Muscle layer of duodenum (tissue), 2 donors: ENCODE data around the gene NMT2.

Experiments used
- H3K27ac ChIP-seq: one replicate; pipeline ENCODE4 v1.7.0; 2013; ENCODE audit warnings: mild to moderate bottlenecking, low read length
- H3K27me3 ChIP-seq: one replicate; pipeline ENCODE4 v1.7.0; 2013; ENCODE audit warnings: low read depth, mild to moderate bottlenecking, control low read depth, low read length
- H3K36me3 ChIP-seq, 2 donors: one replicate each; pipeline ENCODE4 v1.7.0; 2013; ENCODE audit warnings: low read length in 2 of 2, control low read depth in 1 of 2, mild to moderate bottlenecking in 1 of 2; ENCODE audit not compliant: insufficient read depth in 2 of 2, control insufficient read depth in 1 of 2
- H3K4me1 ChIP-seq, 2 donors: one replicate each; pipeline ENCODE4 v1.7.0; 2013; ENCODE audit warnings: low read length in 2 of 2, mild to moderate bottlenecking in 2 of 2, control low read depth in 1 of 2, moderate library complexity in 1 of 2; ENCODE audit not compliant: insufficient read depth in 2 of 2, control insufficient read depth in 1 of 2
- H3K4me3 ChIP-seq, 2 donors: one replicate each; pipeline ENCODE4 v1.7.0; 2013; ENCODE audit warnings: low read length in 2 of 2, low read depth in 1 of 2, mild to moderate bottlenecking in 1 of 2
- H3K9me3 ChIP-seq, 2 donors: one replicate each; pipeline ENCODE4 v1.7.0; 2013; ENCODE audit warnings: low read length in 2 of 2, control low read depth in 1 of 2, mild to moderate bottlenecking in 1 of 2; ENCODE audit not compliant: control insufficient read depth in 1 of 2
- donor health status: healthy.

The NMT2 gene

DNA sequence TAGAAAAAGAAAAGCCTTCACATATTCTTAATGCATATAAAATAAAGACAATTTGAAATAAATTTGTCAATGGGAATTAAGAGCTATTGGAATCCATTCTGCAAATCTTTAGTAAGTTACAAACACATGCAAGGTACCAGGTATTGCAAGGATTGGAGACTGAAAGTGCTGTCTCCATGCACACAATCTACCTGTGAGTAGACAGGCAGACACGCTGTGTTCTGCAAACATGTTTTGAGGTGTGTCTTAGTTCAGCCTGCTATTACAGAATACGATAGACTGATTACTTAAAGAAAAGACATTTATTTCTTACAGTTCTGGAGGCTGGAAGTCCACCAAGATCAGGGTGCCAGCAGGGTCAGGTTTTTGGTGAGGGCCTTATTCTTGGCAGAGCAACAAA is 10.0 kb downstream of the NMT2 start:
- H3K27ac ChIP-seq, result no peak overlapping the region
- no peaks in the 10 kb centered on the region for H3K36me3 ChIP-seq
- H3K27me3 ChIP-seq, result no peaks in the 10 kb centered on the region
- H3K4me3 ChIP-seq, result no peak overlapping the region
- no peaks in the 10 kb centered on the region for H3K9me3 ChIP-seq
- no peaks in the 10 kb centered on the region for H3K4me1 ChIP-seq

DNA sequence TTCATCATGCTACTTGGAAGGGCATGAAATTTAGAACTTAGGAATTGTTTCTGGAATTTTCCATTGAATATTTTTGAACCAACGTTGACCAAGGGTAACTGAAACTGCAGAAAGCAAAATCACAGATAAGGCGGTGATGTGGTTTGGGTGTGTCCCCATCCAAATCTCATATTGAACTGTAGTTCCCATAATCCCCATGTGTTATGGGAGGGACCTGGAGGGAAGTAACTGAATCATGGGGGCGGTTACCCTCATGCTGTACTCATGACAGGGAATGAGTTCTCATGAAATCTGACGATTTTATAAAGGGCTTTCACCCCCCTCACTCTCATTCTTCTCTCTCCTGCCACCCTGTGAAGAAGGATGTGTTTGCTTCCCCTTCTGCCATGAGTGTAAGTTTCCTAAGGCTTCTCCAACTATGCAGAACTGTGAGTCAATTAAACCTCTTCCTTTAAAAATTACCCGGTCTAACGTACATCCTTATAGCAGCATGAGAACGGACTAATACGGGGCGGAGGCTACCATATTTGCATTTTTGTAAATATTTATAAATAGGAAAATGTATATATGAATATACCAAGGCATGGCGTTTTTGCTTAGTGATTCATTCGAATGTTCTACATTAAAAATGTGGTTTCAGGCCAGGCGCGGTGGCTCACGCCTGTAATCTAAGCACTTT is 12.4 kb downstream of the NMT2 start:
- H3K27ac ChIP-seq, result no peak overlapping the region
- no peaks in the 10 kb centered on the region for H3K9me3 ChIP-seq
- H3K4me3 ChIP-seq, result no peak overlapping the region
- no peaks in the 10 kb centered on the region for H3K27me3 ChIP-seq
- no peaks in the 10 kb centered on the region for H3K36me3 ChIP-seq
- H3K4me1 ChIP-seq, result no peaks in the 10 kb centered on the region

DNA sequence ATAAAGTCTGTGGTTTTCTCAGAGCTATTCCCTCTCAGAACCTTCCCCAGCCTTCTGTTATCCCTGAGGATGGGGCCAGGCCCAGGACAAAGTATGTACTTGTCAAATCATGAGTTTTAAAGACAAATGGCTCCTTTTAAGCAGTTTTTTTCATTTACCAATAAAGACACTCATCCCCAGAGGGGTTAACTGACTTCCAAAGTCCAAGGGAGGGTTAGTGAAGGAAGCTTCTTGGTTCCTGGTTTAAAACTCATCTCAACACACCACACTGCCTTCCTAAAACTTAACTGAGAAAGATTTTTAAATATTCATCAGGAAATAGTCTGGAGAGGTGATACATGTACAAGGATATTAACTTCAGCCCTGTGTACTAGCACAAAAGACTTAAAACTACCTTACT is 15.9 kb downstream of the NMT2 start:
- H3K27me3 ChIP-seq, result no peaks in the 10 kb centered on the region
- H3K4me3 ChIP-seq, result no peak overlapping the region
- no peaks in the 10 kb centered on the region for H3K36me3 ChIP-seq
- no peaks in the 10 kb centered on the region for H3K4me1 ChIP-seq
- H3K9me3 ChIP-seq, result no peaks in the 10 kb centered on the region
- no peak overlapping the region for H3K27ac ChIP-seq

DNA sequence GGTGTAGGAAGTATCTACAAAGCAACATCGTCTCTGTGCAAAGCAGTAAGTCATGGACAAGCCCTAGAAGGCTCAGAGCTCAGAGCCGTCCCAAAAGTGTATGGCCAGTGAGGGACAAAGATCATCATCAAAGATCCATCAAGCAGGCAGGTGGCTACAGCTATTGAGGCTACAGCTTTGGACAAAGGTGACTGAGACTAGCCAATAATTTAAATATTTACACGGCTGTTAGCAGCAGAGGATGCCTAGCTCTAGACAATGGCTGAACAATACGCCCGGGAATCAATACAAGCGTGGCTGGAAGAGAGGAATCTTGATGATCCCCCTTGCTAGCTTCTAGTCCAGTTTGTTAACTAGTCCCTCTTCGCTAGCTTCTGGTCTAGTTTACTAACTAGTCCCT is 17.9 kb downstream of the NMT2 start:
- Histone ChIP-seq H3K27ac (no peak overlapping the region), H3K4me1 (no peaks in the 10 kb centered on the region), H3K4me3 (no peak overlapping the region), H3K36me3 (no peaks in the 10 kb centered on the region), H3K9me3 (no peaks in the 10 kb centered on the region), H3K27me3 (no peaks in the 10 kb centered on the region)

DNA sequence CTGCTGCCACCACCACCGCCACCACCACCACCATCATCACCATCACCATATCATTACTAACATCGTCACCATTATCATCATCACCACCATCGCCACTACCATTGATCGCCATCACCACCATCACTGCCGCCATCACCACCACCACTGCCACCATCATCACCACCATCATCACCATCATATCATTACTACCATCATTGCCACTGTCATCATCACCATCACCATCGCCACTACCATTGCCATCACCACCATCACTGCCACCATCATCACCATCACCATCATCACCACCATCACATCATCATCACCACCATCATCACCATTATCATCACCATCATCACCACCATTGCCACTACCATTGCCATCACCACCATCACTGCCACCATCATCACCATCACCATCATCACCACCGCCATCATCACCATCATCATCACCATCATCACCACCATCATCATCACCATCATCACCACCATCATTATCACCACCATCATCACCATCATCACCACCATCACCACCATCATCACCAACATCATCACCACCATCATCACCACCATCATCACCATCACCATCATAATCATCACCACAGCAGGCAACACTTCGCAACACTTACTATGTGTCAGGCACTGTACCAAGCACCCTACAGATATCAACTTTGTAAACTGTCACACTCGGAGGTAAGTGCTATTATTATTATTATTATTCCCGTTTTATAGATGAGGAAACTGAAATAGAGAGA is 19.3 kb downstream of the NMT2 start:
- Histone ChIP-seq H3K9me3 (no peaks in the 10 kb centered on the region), H3K36me3 (no peaks in the 10 kb centered on the region), H3K4me1 (no peaks in the 10 kb centered on the region), H3K4me3 (no peak overlapping the region), H3K27me3 (no peaks in the 10 kb centered on the region), H3K27ac (no peak overlapping the region)

DNA sequence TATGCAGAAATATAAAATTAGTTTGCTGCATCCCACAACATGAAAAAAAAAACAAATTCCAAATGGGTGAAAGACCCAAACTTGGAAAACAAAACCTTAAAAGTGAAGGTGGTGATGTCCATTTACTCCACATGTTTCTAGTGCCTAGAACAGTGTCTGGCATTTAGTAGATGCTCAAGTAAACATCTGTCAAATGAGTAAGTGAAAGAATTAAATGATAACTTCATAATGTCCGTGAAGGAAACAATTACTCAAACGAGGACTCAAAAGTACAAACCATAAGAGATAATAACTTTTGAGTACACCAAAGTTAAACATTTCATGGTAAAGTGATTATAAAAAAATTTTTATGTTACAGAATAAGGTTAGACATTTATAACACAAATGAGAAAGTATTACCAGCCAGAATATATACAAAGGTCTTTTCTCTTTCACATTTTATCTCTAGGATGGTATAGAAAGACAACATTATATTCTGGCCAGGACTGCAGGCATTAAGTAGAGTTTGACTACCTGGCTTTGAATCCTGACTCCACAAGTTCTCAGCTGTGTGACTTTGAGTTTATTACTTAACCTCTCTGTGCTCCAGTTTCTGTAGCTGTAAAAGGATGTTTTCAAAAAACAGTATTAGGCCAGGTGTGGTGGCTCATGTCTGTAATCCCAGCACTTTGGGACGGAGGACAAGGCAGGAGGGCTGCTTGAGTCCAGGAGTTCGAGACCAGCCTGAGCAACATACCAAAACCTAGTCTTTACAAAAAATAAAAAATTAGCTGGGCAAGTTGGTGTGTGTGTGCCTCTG is 20.7 kb downstream of the NMT2 start:
- Histone ChIP-seq H3K4me3 (no peak overlapping the region), H3K9me3 (no peaks in the 10 kb centered on the region), H3K27me3 (no peaks in the 10 kb centered on the region), H3K4me1 (no peaks in the 10 kb centered on the region), H3K36me3 (no peaks in the 10 kb centered on the region), H3K27ac (no peak overlapping the region)

DNA sequence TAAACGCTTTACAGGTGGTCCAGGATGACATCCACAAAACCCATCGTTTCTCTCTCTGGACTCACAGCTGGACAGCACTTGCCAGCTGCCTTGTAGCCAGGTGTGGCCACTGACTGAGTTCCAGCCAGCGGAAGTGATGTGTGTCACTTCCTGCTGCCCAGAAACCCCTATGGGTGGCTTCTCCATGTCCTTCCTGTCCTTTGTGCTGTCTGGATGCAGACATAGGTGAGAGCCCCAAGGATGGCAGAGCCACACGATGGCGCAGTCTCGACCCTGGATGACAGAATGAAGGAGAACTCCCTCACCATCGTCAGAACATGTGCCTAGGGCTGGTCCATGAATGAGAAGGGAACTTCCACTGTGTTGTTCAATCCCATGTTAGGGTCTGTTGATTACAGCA is 22.1 kb downstream of the NMT2 start:
- Histone ChIP-seq H3K27ac (no peak overlapping the region), H3K4me3 (no peak overlapping the region), H3K27me3 (no peaks in the 10 kb centered on the region), H3K36me3 (peaks cover 0 to under 1% of the 10 kb centered on the region in 2 donors), H3K4me1 (no peaks in the 10 kb centered on the region), H3K9me3 (no peaks in the 10 kb centered on the region)

DNA sequence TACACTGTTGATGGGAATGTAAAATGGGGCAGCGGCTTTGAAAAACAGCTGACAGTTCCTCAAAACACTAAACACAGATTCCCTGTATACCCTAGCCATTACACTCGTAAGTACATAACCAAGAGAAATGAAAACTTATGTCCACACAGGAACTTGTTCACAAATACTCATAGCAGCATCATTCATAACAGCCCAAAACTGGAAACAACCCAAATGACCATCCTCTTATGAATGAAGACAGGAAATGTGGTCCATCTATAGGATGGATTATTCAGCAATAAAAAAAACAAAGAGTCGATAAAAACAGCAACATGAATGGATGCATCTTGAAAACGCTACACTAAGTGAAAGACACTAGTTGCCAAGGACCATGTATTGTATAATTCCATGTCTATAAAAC is 23.7 kb downstream of the NMT2 start:
- no peak overlapping the region for H3K4me3 ChIP-seq
- peaks cover 3% of the 10 kb centered on the region in 2 donors for H3K36me3 ChIP-seq
- H3K9me3 ChIP-seq, result no peaks in the 10 kb centered on the region
- no peaks in the 10 kb centered on the region for H3K4me1 ChIP-seq
- no peak overlapping the region for H3K27ac ChIP-seq
- H3K27me3 ChIP-seq, result no peaks in the 10 kb centered on the region

DNA sequence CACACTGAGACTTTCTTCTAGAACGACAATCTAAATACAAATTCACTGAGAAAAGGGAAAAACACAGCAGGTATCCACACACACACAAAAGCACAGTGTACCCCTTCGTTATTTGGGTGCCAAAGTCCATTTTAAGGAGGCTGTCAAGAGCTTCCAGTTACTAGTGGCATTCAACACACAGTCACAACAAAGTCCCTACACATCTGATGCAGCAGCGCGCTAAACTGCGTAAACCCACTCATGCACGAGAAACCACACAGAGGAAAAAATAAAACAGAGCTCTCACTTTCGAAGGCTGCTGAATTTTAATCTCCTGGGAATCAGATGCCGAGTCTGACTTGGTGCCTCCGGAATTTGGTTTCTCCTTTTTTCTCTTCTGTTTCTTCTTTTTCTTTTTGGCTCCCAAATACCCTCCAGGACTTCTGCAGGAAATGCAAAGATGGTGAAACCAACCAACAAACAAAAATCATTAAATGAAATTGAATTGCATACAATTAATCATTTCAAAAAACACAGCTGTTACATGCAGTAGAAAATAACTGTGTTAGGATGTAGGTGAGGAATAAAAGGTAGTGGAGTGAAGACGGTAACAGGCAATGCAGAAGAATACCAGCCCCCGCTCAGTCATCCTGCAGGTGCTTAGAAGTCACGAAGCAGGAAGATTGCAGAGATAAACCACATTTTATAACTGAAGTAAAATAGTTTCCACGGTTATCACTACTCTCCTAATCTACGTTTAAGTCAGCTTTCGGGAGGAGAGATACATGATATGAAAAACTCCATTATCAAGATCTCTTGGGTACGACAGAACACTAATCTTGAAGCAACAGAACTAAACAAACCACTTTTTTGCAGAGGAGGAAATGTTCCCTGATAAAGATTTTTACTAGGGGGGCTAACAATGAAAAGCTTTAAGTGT is 27.1 kb downstream of the NMT2 start:
- Histone ChIP-seq H3K36me3 (peaks cover 8% of the 10 kb centered on the region in 2 donors), H3K4me1 (no peaks in the 10 kb centered on the region), H3K4me3 (no peak overlapping the region), H3K9me3 (no peaks in the 10 kb centered on the region), H3K27me3 (no peaks in the 10 kb centered on the region), H3K27ac (no peak overlapping the region)

DNA sequence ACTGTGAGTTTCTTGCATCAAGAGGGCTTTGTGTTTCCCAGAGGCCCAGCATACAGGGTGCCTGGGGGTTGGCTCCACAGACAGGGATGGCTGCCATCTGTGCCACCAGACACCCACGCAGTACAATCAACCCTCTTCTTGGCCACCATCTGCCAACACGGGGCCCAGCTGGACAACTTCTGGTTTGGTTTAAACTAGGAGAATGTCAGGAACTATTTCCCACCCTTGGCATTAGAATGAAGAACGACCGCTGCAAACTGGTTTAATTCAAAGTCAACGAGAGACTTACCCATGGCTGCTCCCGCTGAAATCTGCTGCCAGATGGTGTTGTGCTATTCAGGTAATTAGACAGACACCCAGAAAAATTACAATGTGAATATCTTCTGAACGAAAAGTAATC is 27.8 kb downstream of the NMT2 start:
- Histone ChIP-seq H3K4me1 (no peaks in the 10 kb centered on the region), H3K9me3 (no peaks in the 10 kb centered on the region), H3K27ac (no peak overlapping the region), H3K4me3 (no peak overlapping the region), H3K36me3 (peaks cover 8% of the 10 kb centered on the region in 2 donors), H3K27me3 (no peaks in the 10 kb centered on the region)

DNA sequence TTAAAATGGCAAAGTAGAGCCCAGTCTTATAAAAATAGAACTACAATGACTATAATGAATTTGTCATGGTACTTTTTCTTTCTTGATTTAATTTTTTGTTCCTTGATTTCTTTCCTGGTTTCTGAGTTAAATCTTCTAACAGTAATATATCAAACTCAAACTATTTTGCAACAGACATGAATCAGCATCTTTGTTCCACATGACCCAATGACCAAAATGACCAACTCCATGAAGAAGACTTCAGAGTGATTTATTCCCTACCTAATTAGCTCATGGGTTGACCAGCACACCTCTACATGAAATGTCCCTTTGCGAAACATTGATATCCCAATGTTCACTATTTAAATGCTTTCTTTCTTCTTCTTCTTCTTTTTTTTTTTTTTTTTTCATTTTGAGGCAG is 30.9 kb downstream of the NMT2 start:
- Histone ChIP-seq H3K27me3 (no peaks in the 10 kb centered on the region), H3K27ac (no peak overlapping the region), H3K9me3 (no peaks in the 10 kb centered on the region), H3K4me3 (no peak overlapping the region), H3K36me3 (peaks cover 27 to 33% of the 10 kb centered on the region in 2 donors), H3K4me1 (no peaks in the 10 kb centered on the region)
